Posterior cingulate gyrus (tissue), 11 donors: ENCODE measurements around the gene SRBD1.
"Not testable (repeated sequence)": the region's sequence is repeated elsewhere in the genome, so short reads cannot be mapped to it uniquely, and the experiment has no call there.

ENCODE experiments used
- DNase-seq, 10 donors: peaks; one replicate each; pipeline versions ENCODE4 v3.0.0 to v3.0.0-alpha.2; 2020 to 2021; ENCODE audit warnings: mixed read lengths in 3 of 10
- intact Hi-C: fragments of 100-400 bp; cut with DNase I; formaldehyde crosslinking; loops from one replicate; pipeline ENCODE4 v1.15.1; 2023

The SRBD1 gene

GRCh38 chr2:45439788-45440773, 171.0 kb downstream of the SRBD1 start:
- intact Hi-C loops, result no loop called here
- no peak for DNase-seq

- intact Hi-C loops, result no loop called here
- DNase-seq, result no peak
These were observed 172.0 kb downstream of the SRBD1 start for GRCh38 chr2:45438872-45439665.

- DNase-seq, result no peak
- intact Hi-C loops, result no loop called here
These were observed 174.6 kb downstream of the SRBD1 start for GRCh38 chr2:45436456-45436855.

GRCh38 chr2:45435316-45435715, 175.8 kb downstream of the SRBD1 start:
- intact Hi-C loops, result no loop called here
- DNase-seq, result no peak

- intact Hi-C loops, result no loop called here
- DNase-seq, result no peak
These were observed 177.7 kb downstream of the SRBD1 start for GRCh38 chr2:45433363-45433762.

- no peak for DNase-seq
- intact Hi-C loops, result no loop called here
These were observed 178.7 kb downstream of the SRBD1 start for GRCh38 chr2:45432406-45432805.

GRCh38 chr2:45426025-45426424, 185.0 kb downstream of the SRBD1 start:
- DNase-seq, intact Hi-C loops: not testable (repeated sequence)

- intact Hi-C loops, result no loop called here
These were observed 188.1 kb downstream of the SRBD1 start for GRCh38 chr2:45422921-45423320.

GRCh38 chr2:45418532-45418931, 192.5 kb downstream of the SRBD1 start:
- DNase-seq, result no peak
- intact Hi-C loops, result no loop called here

More at GRCh38 chr2:45422921-45423320, 188.1 kb downstream of the SRBD1 start:
- no peak for DNase-seq

- no peak for DNase-seq
- intact Hi-C loops, result no loop called here
These were observed 195.4 kb downstream of the SRBD1 start for GRCh38 chr2:45415534-45416123.

- no peak for DNase-seq
- intact Hi-C loops, result no loop called here
These were observed 198.2 kb downstream of the SRBD1 start for GRCh38 chr2:45412754-45413379.

GRCh38 chr2:45409677-45410076, 201.4 kb downstream of the SRBD1 start:
- no peak for DNase-seq
- intact Hi-C loops, result no loop called here

GRCh38 chr2:45406621-45407020, 204.4 kb downstream of the SRBD1 start:
- intact Hi-C loops, result no loop called here
- DNase-seq, result no peak

- DNase-seq, result no peak
- intact Hi-C loops, result no loop called here
These were observed 206.2 kb downstream of the SRBD1 start for GRCh38 chr2:45404807-45405297.

- intact Hi-C loops, result no loop called here
- no peak for DNase-seq
These were observed 208.0 kb downstream of the SRBD1 start for GRCh38 chr2:45403036-45403435.

GRCh38 chr2:45401431-45401922, 209.6 kb downstream of the SRBD1 start:
- no peak for DNase-seq
- intact Hi-C loops, result no loop called here

- intact Hi-C loops, result no loop called here
- no peak for DNase-seq
These were observed 211.9 kb downstream of the SRBD1 start for GRCh38 chr2:45399040-45399784.

GRCh38 chr2:45397292-45397691, 213.8 kb downstream of the SRBD1 start:
- intact Hi-C loops, result no loop called here

GRCh38 chr2:45396671-45397070, 214.4 kb downstream of the SRBD1 start:
- intact Hi-C loops, result no loop called here
- no peak for DNase-seq

More at GRCh38 chr2:45397292-45397691, 213.8 kb downstream of the SRBD1 start:
- no peak for DNase-seq
